Measurements from ENCODE around the gene ZNF287. TPM values are rescaled to one million over a fixed set of nuclear protein-coding genes. Genes with fewer than 3 reads are reported as not detected.

Gene ZNF287
- total RNA-seq, 1 donor from 2014 or later: 34.9 TPM

DNA sequence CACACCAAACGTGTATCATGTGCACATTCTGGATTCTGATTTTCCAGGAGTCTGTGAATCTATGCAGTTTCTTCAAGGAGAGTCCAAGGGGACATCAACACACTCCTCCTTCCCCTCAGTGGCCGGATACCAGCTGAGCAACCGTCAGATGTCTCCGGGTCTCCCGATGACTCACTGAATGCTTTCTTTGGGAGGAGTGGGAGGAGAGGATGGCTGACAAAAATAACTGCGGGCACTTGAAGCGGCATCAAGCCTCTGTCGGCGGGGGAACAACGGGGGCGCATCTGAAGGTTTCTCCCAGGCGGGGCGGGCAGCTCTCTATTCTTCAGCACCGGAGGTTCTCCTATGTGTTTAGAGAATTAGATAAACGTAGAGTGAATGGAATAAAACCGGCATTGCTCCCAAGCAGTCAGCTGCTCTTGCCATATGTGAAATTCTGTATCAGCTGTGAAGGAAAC lies 52.4 kb downstream of the ZNF287 start:
- DNase-seq: peak; percentile 79

- no peak for DNase-seq
These were observed 53.1 kb downstream of the ZNF287 start for GRCh38 chr17:16515933-16516332.

GRCh38 chr17:16513873-16514272 lies 55.1 kb downstream of the ZNF287 start:
- no peak for DNase-seq

GRCh38 chr17:16512011-16512410 lies 57.0 kb downstream of the ZNF287 start:
- no peak for DNase-seq

DNA sequence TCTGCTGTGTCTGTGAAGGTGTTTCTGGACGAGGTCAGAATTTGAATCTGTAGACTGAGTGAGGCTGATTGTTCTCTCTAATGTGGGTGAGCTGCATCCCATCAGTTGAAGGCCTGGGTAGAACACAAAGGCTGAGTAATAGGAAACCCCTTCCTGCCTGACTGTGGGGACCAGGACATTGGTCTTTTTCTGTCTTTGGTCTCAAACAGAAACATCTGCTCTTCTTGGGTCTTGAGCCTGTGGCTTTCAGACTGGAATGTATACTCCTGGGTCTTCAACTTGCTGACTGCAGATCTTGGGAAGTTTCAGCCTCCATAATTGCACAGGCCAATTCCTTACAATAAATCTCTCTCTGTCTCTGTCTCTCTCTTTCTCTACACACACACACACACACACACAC lies 57.4 kb downstream of the ZNF287 start:
- DNase-seq: no peak

- DNase-seq: no peak
These were observed 61.0 kb downstream of the ZNF287 start for GRCh38 chr17:16507918-16508533.

- no peak for DNase-seq
These were observed 62.8 kb downstream of the ZNF287 start for GRCh38 chr17:16506188-16506587.

- no peak for DNase-seq
These were observed 64.0 kb downstream of the ZNF287 start for GRCh38 chr17:16504984-16505383.

Other genes starting within 250 kb of the ZNF287 start
- gene CENPV, start 215.7 kb downstream of the ZNF287 start, total RNA-seq: 95.5 TPM
- gene UBB, start 188.1 kb downstream of the ZNF287 start, total RNA-seq: 972 TPM
- gene TRPV2, start 153.6 kb downstream of the ZNF287 start, total RNA-seq: 2.0 TPM
- 5.6 TPM for gene LRRC75A, start 77.0 kb downstream of the ZNF287 start, total RNA-seq
- gene ZNF624, start 84.6 kb upstream of the ZNF287 start, total RNA-seq: 30.4 TPM
- gene CCDC144A, start 121.0 kb upstream of the ZNF287 start, total RNA-seq: 4.4 TPM